ENCODE measurements around the gene MUC20. TPM values are rescaled to one million over a fixed set of nuclear protein-coding genes. Genes with fewer than 3 reads are reported as not detected.
"Not testable (repeated sequence)": the region's sequence is repeated elsewhere in the genome, so short reads cannot be mapped to it uniquely, and the experiment has no call there.

Gene MUC20
- total RNA-seq, 1 donor from 2014 or later = 0.17 TPM

GRCh38 chr3:195748661-195749060, 27.9 kb downstream of the MUC20 start:
- Mint-ChIP-seq H3K9me3 (peaks cover 4% of the 10 kb centered on the region), H3K4me1 (peaks cover 7% of the 10 kb centered on the region), H3K27me3 (ENCODE audit: insufficient read depth, low read depth) (peaks cover 23% of the 10 kb centered on the region), H3K36me3 (no peaks in the 10 kb centered on the region), H3K27ac (no peak overlapping the region), H3K4me3 (no peak overlapping the region)
- Histone ChIP-seq H3K4me1 (no peaks in the 10 kb centered on the region), H2AFZ (replicated peaks) (no peak overlapping the region), H3K9ac (no peak overlapping the region), H3K27me3 (peaks cover 33% of the 10 kb centered on the region), H3K27ac (no peak overlapping the region), H3K36me3 (no peaks in the 10 kb centered on the region), H3K79me2 (ENCODE audit: low read depth) (no peaks in the 10 kb centered on the region), H3K4me2 (no peak overlapping the region), H3F3A (ENCODE audit: low read depth) (no peaks in the 10 kb centered on the region), H4K20me1 (ENCODE audit: low read depth) (no peaks in the 10 kb centered on the region), H3K4me3 (no peak overlapping the region), H3K9me3 (ENCODE audit: low read depth) (no peaks in the 10 kb centered on the region)
- DNase-seq (ENCODE audit: low spot score) = no peak
- no peak for TF ChIP-seq CTCF (IDR thresholded peaks at IDR 0.05)
- no peak for TF ChIP-seq EZH2phosphoT487 (IDR thresholded peaks at IDR 0.05)
- TF ChIP-seq EZH2 (IDR thresholded peaks at IDR 0.05) = no peak

- not testable (repeated sequence) for H4K20me1 ChIP-seq (ENCODE audit: low read depth); H3K4me2 ChIP-seq; H3K27ac ChIP-seq; H3K4me3 Mint-ChIP-seq; H3K36me3 ChIP-seq; H3K79me2 ChIP-seq (ENCODE audit: low read depth); H3K9me3 ChIP-seq (ENCODE audit: low read depth); H3K36me3 Mint-ChIP-seq; H3F3A ChIP-seq (ENCODE audit: low read depth); DNase-seq (ENCODE audit: low spot score); H3K9me3 Mint-ChIP-seq; H3K4me1 ChIP-seq; H3K4me1 Mint-ChIP-seq; H3K9ac ChIP-seq; H3K27ac Mint-ChIP-seq; H3K4me3 ChIP-seq; H2AFZ ChIP-seq (replicated peaks)
- H3K27me3 Mint-ChIP-seq (ENCODE audit: insufficient read depth, low read depth) = peaks cover 23% of the 10 kb centered on the region
- H3K27me3 ChIP-seq = peaks cover 31% of the 10 kb centered on the region
Measured at GRCh38 chr3:195749101-195749500, 28.3 kb downstream of the MUC20 start.

- no peak for DNase-seq (ENCODE audit: low spot score)
- H3K4me3 Mint-ChIP-seq = no peak overlapping the region
- H3K36me3 Mint-ChIP-seq = peaks cover 1% of the 10 kb centered on the region
- H3K4me1 Mint-ChIP-seq = peaks cover 15% of the 10 kb centered on the region
- TF ChIP-seq CTCF (IDR thresholded peaks at IDR 0.05) = no peak
- no peak for TF ChIP-seq EZH2phosphoT487 (IDR thresholded peaks at IDR 0.05)
- no peak for TF ChIP-seq EZH2 (IDR thresholded peaks at IDR 0.05)
- no peak overlapping the region for H3K4me2 ChIP-seq
- no peaks in the 10 kb centered on the region for H3K36me3 ChIP-seq
- H3K27ac Mint-ChIP-seq = no peak overlapping the region
- no peak overlapping the region for H3K4me3 ChIP-seq
- no peaks in the 10 kb centered on the region for H3K79me2 ChIP-seq (ENCODE audit: low read depth)
- H3K9ac ChIP-seq = no peak overlapping the region
- H4K20me1 ChIP-seq (ENCODE audit: low read depth) = no peaks in the 10 kb centered on the region
- H2AFZ ChIP-seq (replicated peaks) = no peak overlapping the region
- H3F3A ChIP-seq (ENCODE audit: low read depth) = no peaks in the 10 kb centered on the region
- peaks cover 4% of the 10 kb centered on the region for H3K9me3 Mint-ChIP-seq
- peaks cover 26% of the 10 kb centered on the region for H3K27me3 ChIP-seq
- no peak overlapping the region for H3K27ac ChIP-seq
- H3K27me3 Mint-ChIP-seq (ENCODE audit: insufficient read depth, low read depth) = peaks cover 16% of the 10 kb centered on the region
- no peaks in the 10 kb centered on the region for H3K4me1 ChIP-seq
- H3K9me3 ChIP-seq (ENCODE audit: low read depth) = no peaks in the 10 kb centered on the region
Measured at GRCh38 chr3:195750797-195751520, 30.2 kb downstream of the MUC20 start.

- Histone ChIP-seq H3K9ac (no peak overlapping the region), H4K20me1 (ENCODE audit: low read depth) (no peaks in the 10 kb centered on the region), H2AFZ (replicated peaks) (no peak overlapping the region), H3F3A (ENCODE audit: low read depth) (no peaks in the 10 kb centered on the region), H3K4me2 (no peak overlapping the region), H3K27me3 (peaks cover 22% of the 10 kb centered on the region), H3K4me3 (no peak overlapping the region), H3K4me1 (no peaks in the 10 kb centered on the region), H3K9me3 (ENCODE audit: low read depth) (no peaks in the 10 kb centered on the region), H3K79me2 (ENCODE audit: low read depth) (no peaks in the 10 kb centered on the region), H3K36me3 (no peaks in the 10 kb centered on the region), H3K27ac (no peak overlapping the region)
- no peak overlapping the region for H3K27ac Mint-ChIP-seq
- peaks cover 16% of the 10 kb centered on the region for H3K27me3 Mint-ChIP-seq (ENCODE audit: insufficient read depth, low read depth)
- no peak for DNase-seq (ENCODE audit: low spot score)
- peaks cover 1% of the 10 kb centered on the region for H3K36me3 Mint-ChIP-seq
- H3K4me3 Mint-ChIP-seq = no peak overlapping the region
- H3K4me1 Mint-ChIP-seq = peaks cover 15% of the 10 kb centered on the region
- peaks cover 4% of the 10 kb centered on the region for H3K9me3 Mint-ChIP-seq
- no peak for TF ChIP-seq EZH2 (IDR thresholded peaks at IDR 0.05)
- no peak for TF ChIP-seq CTCF (IDR thresholded peaks at IDR 0.05)
- no peak for TF ChIP-seq EZH2phosphoT487 (IDR thresholded peaks at IDR 0.05)
Measured at GRCh38 chr3:195751560-195751959, 30.8 kb downstream of the MUC20 start.
